SK-N-SH treated with all-trans-retinoic acid at 6 μM for 48 hours (cell line): Measurements from ENCODE around the gene TAS2R1.

Source experiments
- ATAC-seq: fragments of 200-7000 bp; cut with Tn5 transposase; 3 replicates; pipeline ENCODE4 v1.9.1; 2020; ENCODE audit warnings: mild to moderate bottlenecking, moderate library complexity
- ARNTL ChIP-seq: fragments of 450-650 bp; formaldehyde crosslinking; IDR thresholded peaks from 2 replicates; pipeline ENCODE4 v1.5.0; 2020; ENCODE audit warnings: low read depth, mild to moderate bottlenecking, moderate library complexity, borderline replicate concordance
- BACH2 ChIP-seq: fragments of 250-450 bp; sonication (Bioruptor Pico); IDR thresholded peaks from 2 replicates; pipeline ENCODE4 v1.9.0; 2021; ENCODE audit warnings: mild to moderate bottlenecking, borderline replicate concordance
- CSDC2 ChIP-seq: fragments of 250-450 bp; sonication (Bioruptor Pico); IDR thresholded peaks from 2 replicates; pipeline ENCODE4 v1.5.0; 2020; ENCODE audit warnings: mild to moderate bottlenecking, moderate library complexity
- CSRNP3 ChIP-seq: fragments of 250-450 bp; sonication (Bioruptor Pico); IDR thresholded peaks from 2 replicates; pipeline ENCODE4 v1.5.1; 2021; ENCODE audit warnings: mild to moderate bottlenecking, moderate library complexity
- ESRRG ChIP-seq: fragments of 250-450 bp; sonication (Bioruptor Pico); IDR thresholded peaks from 2 replicates; pipeline ENCODE4 v1.6.1; 2021; ENCODE audit warnings: mild to moderate bottlenecking
- GLIS3 ChIP-seq: fragments of 250-450 bp; sonication (Bioruptor Pico); IDR thresholded peaks from 2 replicates; pipeline ENCODE4 v1.5.0; 2020; ENCODE audit warnings: mild to moderate bottlenecking, moderate library complexity
- ISL1 ChIP-seq: fragments of 250-450 bp; sonication (Bioruptor Pico); IDR thresholded peaks from 2 replicates; pipeline ENCODE4 v2.1.2; 2022; ENCODE audit warnings: mild to moderate bottlenecking, moderate library complexity
- OSR1 ChIP-seq: fragments of 250-450 bp; sonication (Bioruptor Pico); IDR thresholded peaks from 2 replicates; pipeline ENCODE4 v1.8.0; 2022; ENCODE audit warnings: moderate library complexity, mild to moderate bottlenecking, inconsistent platforms
- PPARA ChIP-seq: fragments of 250-450 bp; sonication (Bioruptor Pico); IDR thresholded peaks from 2 replicates; pipeline ENCODE4 v1.5.0; 2020; ENCODE audit warnings: mild to moderate bottlenecking, borderline replicate concordance
- RARB ChIP-seq: fragments of 250-450 bp; sonication (Bioruptor Pico); IDR thresholded peaks from 2 replicates; pipeline ENCODE4 v1.8.0; 2021; ENCODE audit warnings: mild to moderate bottlenecking, moderate library complexity
- SNAI2 ChIP-seq: fragments of 250-450 bp; sonication (Bioruptor Pico); IDR thresholded peaks from 2 replicates; pipeline ENCODE4 v1.5.0; 2020; ENCODE audit warnings: mild to moderate bottlenecking, moderate library complexity
- ZFP3 ChIP-seq: fragments of 250-450 bp; sonication (Bioruptor Pico); IDR thresholded peaks from 2 replicates; pipeline ENCODE4 v1.5.0; 2020; ENCODE audit warnings: mild to moderate bottlenecking, moderate library complexity
- ZFP30 ChIP-seq: fragments of 450-650 bp; formaldehyde crosslinking; IDR thresholded peaks from 2 replicates; pipeline ENCODE4 v1.5.0; 2022; ENCODE audit warnings: mild to moderate bottlenecking, moderate library complexity
- ZNF565 ChIP-seq: fragments of 450-650 bp; formaldehyde crosslinking; conservative IDR thresholded peaks from 2 replicates; pipeline ENCODE4 v1.5.0; 2020; ENCODE audit warnings: low read depth, mild to moderate bottlenecking, moderate library complexity
- ZNF70 ChIP-seq: fragments of 450-650 bp; formaldehyde crosslinking; IDR thresholded peaks from 2 replicates; pipeline ENCODE4 v1.5.0; 2020; ENCODE audit warnings: mild to moderate bottlenecking, moderate library complexity
- ZNF8 ChIP-seq: fragments of 450-650 bp; formaldehyde crosslinking; IDR thresholded peaks from 2 replicates; pipeline ENCODE4 v1.5.0; 2020; ENCODE audit warnings: mild to moderate bottlenecking, moderate library complexity
- TF ChIP-seq, protein P1 (sequence below): fragments of 250-450 bp; sonication (Bioruptor Pico); IDR thresholded peaks from 2 replicates; pipeline ENCODE4 v1.5.0; 2020; ENCODE audit warnings: mild to moderate bottlenecking, moderate library complexity
- TF ChIP-seq, protein P2 (sequence below): fragments of 250-450 bp; sonication (Bioruptor Pico); IDR thresholded peaks from 2 replicates; pipeline ENCODE4 v1.8.0; 2020; ENCODE audit warnings: mild to moderate bottlenecking, moderate library complexity, borderline replicate concordance
- TF ChIP-seq, protein P3 (sequence below): fragments of 250-450 bp; sonication (Bioruptor Pico); IDR thresholded peaks from 2 replicates; pipeline ENCODE4 v1.5.1; 2020; ENCODE audit warnings: low read depth, mild to moderate bottlenecking, moderate library complexity
- TF ChIP-seq, protein P4 (sequence below): fragments of 250-450 bp; sonication (Bioruptor Pico); IDR thresholded peaks from 2 replicates; pipeline ENCODE4 v1.8.0; 2021; ENCODE audit warnings: low read depth, mild to moderate bottlenecking, moderate library complexity, borderline replicate concordance

The TAS2R1 gene

DNA sequence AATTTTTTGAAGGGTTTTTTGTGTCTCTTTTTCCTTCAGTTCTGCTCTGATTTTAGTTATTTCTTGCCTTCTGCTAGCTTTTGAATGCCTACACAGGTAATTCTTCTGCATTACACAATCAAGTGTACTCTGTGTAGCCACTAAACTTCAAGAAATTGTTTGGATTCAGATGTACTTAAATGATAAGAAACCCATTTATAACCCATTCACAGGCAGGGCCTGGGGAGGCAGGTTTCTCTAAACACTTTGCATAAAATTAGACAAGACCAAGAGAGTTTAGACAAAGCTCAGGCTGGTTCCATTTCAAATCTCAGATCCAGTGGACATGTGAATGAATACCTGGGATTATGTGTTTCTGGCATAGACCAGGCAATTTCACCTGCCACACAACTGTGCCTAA lies 43.0 kb downstream of the TAS2R1 start:
- ATAC-seq: no peak
- no peak for TF ChIP-seq ZNF565 (CRISPR knock-in tag)
- TF ChIP-seq, protein P1, sequence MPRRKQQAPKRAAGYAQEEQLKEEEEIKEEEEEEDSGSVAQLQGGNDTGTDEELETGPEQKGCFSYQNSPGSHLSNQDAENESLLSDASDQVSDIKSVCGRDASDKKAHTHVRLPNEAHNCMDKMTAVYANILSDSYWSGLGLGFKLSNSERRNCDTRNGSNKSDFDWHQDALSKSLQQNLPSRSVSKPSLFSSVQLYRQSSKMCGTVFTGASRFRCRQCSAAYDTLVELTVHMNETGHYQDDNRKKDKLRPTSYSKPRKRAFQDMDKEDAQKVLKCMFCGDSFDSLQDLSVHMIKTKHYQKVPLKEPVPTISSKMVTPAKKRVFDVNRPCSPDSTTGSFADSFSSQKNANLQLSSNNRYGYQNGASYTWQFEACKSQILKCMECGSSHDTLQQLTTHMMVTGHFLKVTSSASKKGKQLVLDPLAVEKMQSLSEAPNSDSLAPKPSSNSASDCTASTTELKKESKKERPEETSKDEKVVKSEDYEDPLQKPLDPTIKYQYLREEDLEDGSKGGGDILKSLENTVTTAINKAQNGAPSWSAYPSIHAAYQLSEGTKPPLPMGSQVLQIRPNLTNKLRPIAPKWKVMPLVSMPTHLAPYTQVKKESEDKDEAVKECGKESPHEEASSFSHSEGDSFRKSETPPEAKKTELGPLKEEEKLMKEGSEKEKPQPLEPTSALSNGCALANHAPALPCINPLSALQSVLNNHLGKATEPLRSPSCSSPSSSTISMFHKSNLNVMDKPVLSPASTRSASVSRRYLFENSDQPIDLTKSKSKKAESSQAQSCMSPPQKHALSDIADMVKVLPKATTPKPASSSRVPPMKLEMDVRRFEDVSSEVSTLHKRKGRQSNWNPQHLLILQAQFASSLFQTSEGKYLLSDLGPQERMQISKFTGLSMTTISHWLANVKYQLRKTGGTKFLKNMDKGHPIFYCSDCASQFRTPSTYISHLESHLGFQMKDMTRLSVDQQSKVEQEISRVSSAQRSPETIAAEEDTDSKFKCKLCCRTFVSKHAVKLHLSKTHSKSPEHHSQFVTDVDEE (CRISPR knock-in tag): no peak
- TF ChIP-seq OSR1: no peak
- no peak for TF ChIP-seq ESRRG (CRISPR knock-in tag)
- TF ChIP-seq, protein P2, sequence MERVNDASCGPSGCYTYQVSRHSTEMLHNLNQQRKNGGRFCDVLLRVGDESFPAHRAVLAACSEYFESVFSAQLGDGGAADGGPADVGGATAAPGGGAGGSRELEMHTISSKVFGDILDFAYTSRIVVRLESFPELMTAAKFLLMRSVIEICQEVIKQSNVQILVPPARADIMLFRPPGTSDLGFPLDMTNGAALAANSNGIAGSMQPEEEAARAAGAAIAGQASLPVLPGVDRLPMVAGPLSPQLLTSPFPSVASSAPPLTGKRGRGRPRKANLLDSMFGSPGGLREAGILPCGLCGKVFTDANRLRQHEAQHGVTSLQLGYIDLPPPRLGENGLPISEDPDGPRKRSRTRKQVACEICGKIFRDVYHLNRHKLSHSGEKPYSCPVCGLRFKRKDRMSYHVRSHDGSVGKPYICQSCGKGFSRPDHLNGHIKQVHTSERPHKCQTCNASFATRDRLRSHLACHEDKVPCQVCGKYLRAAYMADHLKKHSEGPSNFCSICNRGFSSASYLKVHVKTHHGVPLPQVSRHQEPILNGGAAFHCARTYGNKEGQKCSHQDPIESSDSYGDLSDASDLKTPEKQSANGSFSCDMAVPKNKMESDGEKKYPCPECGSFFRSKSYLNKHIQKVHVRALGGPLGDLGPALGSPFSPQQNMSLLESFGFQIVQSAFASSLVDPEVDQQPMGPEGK (CRISPR knock-in tag): no peak
- no peak for TF ChIP-seq CSDC2 (CRISPR knock-in tag)
- no peak for TF ChIP-seq GLIS3
- TF ChIP-seq, all 23 proteins: peak for 0

DNA sequence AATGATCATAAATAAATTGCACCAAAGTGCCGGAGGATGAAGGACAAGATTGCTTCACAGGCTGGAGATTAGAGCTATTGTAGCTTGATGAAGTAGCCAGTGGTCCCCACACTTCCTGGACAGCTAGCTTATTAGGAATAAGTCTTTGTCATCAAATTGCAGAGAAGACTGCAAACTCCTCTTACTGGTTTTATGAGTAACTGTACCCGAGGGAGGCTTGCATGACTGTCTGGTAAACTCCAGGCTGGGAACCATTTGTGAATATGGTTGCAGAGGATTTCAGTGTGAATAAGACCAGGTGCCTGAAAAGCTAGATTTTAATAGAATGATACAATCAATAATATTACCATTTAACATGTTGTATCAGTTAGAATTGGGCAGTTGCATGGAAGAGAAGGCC lies 47.7 kb downstream of the TAS2R1 start:
- no peak for ATAC-seq
- TF ChIP-seq ZFP30 (CRISPR knock-in tag) (no peak), ZNF8 (no peak), CSRNP3 (CRISPR knock-in tag) (no peak), ISL1 (CRISPR knock-in tag) (no peak), PPARA (CRISPR knock-in tag) (no peak), OSR1 (no peak), SNAI2 (CRISPR knock-in tag) (no peak), ZNF70 (CRISPR knock-in tag) (no peak), ARNTL (CRISPR knock-in tag) (no peak), BACH2 (no peak), ZFP3 (CRISPR knock-in tag) (no peak), CSDC2 (CRISPR knock-in tag) (no peak), RARB (no peak), ZNF565 (CRISPR knock-in tag) (no peak)
- TF ChIP-seq, protein P3, sequence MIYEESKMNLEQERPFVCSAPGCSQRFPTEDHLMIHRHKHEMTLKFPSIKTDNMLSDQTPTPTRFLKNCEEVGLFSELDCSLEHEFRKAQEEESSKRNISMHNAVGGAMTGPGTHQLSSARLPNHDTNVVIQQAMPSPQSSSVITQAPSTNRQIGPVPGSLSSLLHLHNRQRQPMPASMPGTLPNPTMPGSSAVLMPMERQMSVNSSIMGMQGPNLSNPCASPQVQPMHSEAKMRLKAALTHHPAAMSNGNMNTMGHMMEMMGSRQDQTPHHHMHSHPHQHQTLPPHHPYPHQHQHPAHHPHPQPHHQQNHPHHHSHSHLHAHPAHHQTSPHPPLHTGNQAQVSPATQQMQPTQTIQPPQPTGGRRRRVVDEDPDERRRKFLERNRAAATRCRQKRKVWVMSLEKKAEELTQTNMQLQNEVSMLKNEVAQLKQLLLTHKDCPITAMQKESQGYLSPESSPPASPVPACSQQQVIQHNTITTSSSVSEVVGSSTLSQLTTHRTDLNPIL (CRISPR knock-in tag): no peak
- TF ChIP-seq, protein P4, sequence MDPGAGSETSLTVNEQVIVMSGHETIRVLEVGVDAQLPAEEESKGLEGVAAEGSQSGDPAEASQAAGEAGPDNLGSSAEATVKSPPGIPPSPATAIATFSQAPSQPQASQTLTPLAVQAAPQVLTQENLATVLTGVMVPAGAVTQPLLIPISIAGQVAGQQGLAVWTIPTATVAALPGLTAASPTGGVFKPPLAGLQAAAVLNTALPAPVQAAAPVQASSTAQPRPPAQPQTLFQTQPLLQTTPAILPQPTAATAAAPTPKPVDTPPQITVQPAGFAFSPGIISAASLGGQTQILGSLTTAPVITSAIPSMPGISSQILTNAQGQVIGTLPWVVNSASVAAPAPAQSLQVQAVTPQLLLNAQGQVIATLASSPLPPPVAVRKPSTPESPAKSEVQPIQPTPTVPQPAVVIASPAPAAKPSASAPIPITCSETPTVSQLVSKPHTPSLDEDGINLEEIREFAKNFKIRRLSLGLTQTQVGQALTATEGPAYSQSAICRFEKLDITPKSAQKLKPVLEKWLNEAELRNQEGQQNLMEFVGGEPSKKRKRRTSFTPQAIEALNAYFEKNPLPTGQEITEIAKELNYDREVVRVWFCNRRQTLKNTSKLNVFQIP (CRISPR knock-in tag): no peak
- TF ChIP-seq, protein P2 (CRISPR knock-in tag): no peak
- TF ChIP-seq, protein P1 (CRISPR knock-in tag): no peak
